GM23248 (cell line): ENCODE data around the gene M1AP. TPM values are rescaled to one million over a fixed set of nuclear protein-coding genes. Genes with fewer than 3 reads are reported as not detected.

Experiments used
- DNase-seq: peaks from one replicate; pipeline ENCODE4 v3.0.0-alpha.2; 2015
- H2AFZ ChIP-seq: fragments of 200-600 bp; sonication (generic); 2 replicates; pipeline ENCODE4 v1.6.1; 2016; ENCODE audit warnings: antibody characterized with exemption
- H3F3A ChIP-seq: fragments of 200-600 bp; sonication (generic); 2 replicates; pipeline ENCODE4 v1.6.1; 2016; ENCODE audit warnings: mild to moderate bottlenecking, antibody characterized with exemption, mixed run types; ENCODE audit not compliant: insufficient read depth
- H3K27ac ChIP-seq: fragments of 200-600 bp; sonication (generic); 2 replicates; pipeline ENCODE4 v1.5.1; 2016; ENCODE audit warnings: mild to moderate bottlenecking
- H3K27me3 ChIP-seq: fragments of 200-600 bp; sonication (generic); replicated peaks from 2 replicates; pipeline ENCODE4 v1.6.1; 2016; ENCODE audit warnings: mild to moderate bottlenecking; ENCODE audit not compliant: insufficient read depth
- H3K36me3 ChIP-seq: fragments of 200-600 bp; sonication (generic); 2 replicates; pipeline ENCODE4 v1.6.1; 2016; ENCODE audit warnings: low read depth, mild to moderate bottlenecking
- H3K4me1 ChIP-seq: fragments of 200-600 bp; sonication (generic); 2 replicates; pipeline ENCODE4 v1.6.1; 2016; ENCODE audit warnings: mild to moderate bottlenecking; ENCODE audit not compliant: insufficient read depth
- H3K4me2 ChIP-seq: fragments of 200-600 bp; sonication (generic); one replicate; pipeline ENCODE4 v1.6.1; 2016; ENCODE audit warnings: mild to moderate bottlenecking; ENCODE audit not compliant: unreplicated experiment
- H3K4me3 ChIP-seq: fragments of 200-600 bp; sonication (generic); 2 replicates; pipeline ENCODE4 v1.5.1; 2016; ENCODE audit warnings: mild to moderate bottlenecking
- H3K79me2 ChIP-seq: fragments of 200-600 bp; sonication (generic); 2 replicates; pipeline ENCODE4 v1.6.1; 2016; ENCODE audit warnings: mild to moderate bottlenecking; ENCODE audit not compliant: insufficient read depth
- H3K9ac ChIP-seq: fragments of 200-600 bp; sonication (generic); 2 replicates; pipeline ENCODE4 v1.6.1; 2016; ENCODE audit warnings: mild to moderate bottlenecking
- H3K9me2 ChIP-seq: fragments of 200-600 bp; sonication (generic); 2 replicates; pipeline ENCODE4 v1.6.1; 2016; ENCODE audit warnings: mixed run types, mild to moderate bottlenecking, moderate library complexity; ENCODE audit not compliant: insufficient read depth
- H3K9me3 ChIP-seq: fragments of 200-600 bp; sonication (generic); one replicate; pipeline ENCODE4 v1.6.1; 2017; ENCODE audit warnings: low read depth
- H4K20me1 ChIP-seq: fragments of 200-600 bp; sonication (generic); 2 replicates; pipeline ENCODE4 v1.6.0; 2016; ENCODE audit not compliant: insufficient read depth
- EZH2 ChIP-seq: fragments of 200-600 bp; sonication (generic); IDR thresholded peaks from 2 replicates; pipeline ENCODE4 v1.6.1; 2018; ENCODE audit warnings: antibody characterized with exemption, mild to moderate bottlenecking; ENCODE audit not compliant: insufficient read depth, poor library complexity, severe bottlenecking
- EZH2phosphoT487 ChIP-seq: fragments of 200-600 bp; sonication (generic); IDR thresholded peaks from 2 replicates; pipeline ENCODE4 v1.6.1; 2018; ENCODE audit warnings: antibody characterized with exemption, moderate library complexity, mild to moderate bottlenecking, low read depth; ENCODE audit not compliant: insufficient read depth
- WGBS, 2 experiments: methylation state at CpG; one replicate each; pipeline ENCODE4 v1.1.6; 2015 to 2017; ENCODE audit warnings: low lambda C conversion rate in 2 of 2, low coverage in 1 of 2; ENCODE audit errors: missing lambda C conversion rate in 2 of 2; 5-methylcytosine and 5-hydroxymethylcytosine counted together
- in situ Hi-C: fragments of 300-500 bp; cut with MboI; formaldehyde crosslinking; loops from 2 replicates; pipeline ENCODE4 v1.15.0; 2020
- polyA plus RNA-seq: library from polyadenylated mRNA; unstranded; fragments of >200 nt; fragmentation: Nextera tagmentation; extraction: Ambion mirVana; gene quantifications from 2 replicates; pipeline ENCODE4 v1.2.1, GENCODE V29; 2016
- total RNA-seq: library from RNA; depleted of rRNA; stranded (reverse); fragments of >200 nt; shearing (Covaris generic); gene quantifications from 2 replicates; pipeline ENCODE4 v1.2.3, GENCODE V29; 2014

The M1AP gene
- total and polyA plus RNA-seq, 2 experiments from 2014 or later = 0.18 to 1.5 TPM

- Histone ChIP-seq H3K79me2 (no peaks in the 10 kb centered on the region), H3K4me3 (peak within 1 kb of the TSS; percentile 77), H3K9me2 (no peaks in the 10 kb centered on the region), H4K20me1 (no peaks in the 10 kb centered on the region), H3K27me3 (no peaks in the 10 kb centered on the region), H3K9me3 (no peaks in the 10 kb centered on the region), H3F3A (peaks cover 19% of the 10 kb centered on the region; the same call in 1 of the 2 replicates), H3K9ac (peak within 1 kb of the TSS; percentile 76), H3K36me3 (no peaks in the 10 kb centered on the region), H3K4me2 (peak within 1 kb of the TSS; percentile 90), H3K4me1 (peaks cover 11% of the 10 kb centered on the region), H3K27ac (no peak within 1 kb of the TSS), H2AFZ (peak within 1 kb of the TSS; percentile 87)
- in situ Hi-C loops = no loop called here
- DNase-seq = peak; percentile 97
- no peak for TF ChIP-seq EZH2
- no peak for TF ChIP-seq EZH2phosphoT487
- WGBS, 2 experiments = 3 to 5% methylated on average over 35 to 78 of the region's 79 CpGs
These were observed 6.1 kb upstream of the M1AP start, which contains the start of gene SEMA4F for GRCh38 chr2:74653985-74654882. Gene SEMA4F (plus strand): TSS chr2:74654247. CDS start chr2:74654377, 130 bp downstream.

- peak overlapping the region; percentile 90 for H3K4me2 ChIP-seq
- peaks cover 5% of the 10 kb centered on the region for H3K27me3 ChIP-seq
- no peaks in the 10 kb centered on the region for H3K9me3 ChIP-seq
- no peaks in the 10 kb centered on the region for H4K20me1 ChIP-seq
- peaks cover 5% of the 10 kb centered on the region for H3K4me1 ChIP-seq
- H2AFZ ChIP-seq = peak overlapping the region; percentile 87
- no peak for DNase-seq
- H3K9me2 ChIP-seq = no peaks in the 10 kb centered on the region
- no peak overlapping the region for H3K27ac ChIP-seq
- peak overlapping the region; percentile 77 for H3K4me3 ChIP-seq
- peaks cover 16% of the 10 kb centered on the region; the same call in 1 of the 2 replicates for H3F3A ChIP-seq
- H3K36me3 ChIP-seq = no peaks in the 10 kb centered on the region
- WGBS, 2 experiments = 10 to 14% methylated on average over 15 of the region's 15 CpGs
- no peaks in the 10 kb centered on the region for H3K79me2 ChIP-seq
- peak overlapping the region; percentile 76 for H3K9ac ChIP-seq
- TF ChIP-seq EZH2 = no peak
- in situ Hi-C loops = no loop called here
These were observed 5.5 kb upstream of the M1AP start for GRCh38 chr2:74653589-74653984.

GRCh38 chr2:74646834-74647482, 1.2 kb downstream of the M1AP start:
- no peak overlapping the region for H3K9ac ChIP-seq
- no peak overlapping the region for H3K27ac ChIP-seq
- DNase-seq = no peak
- no peak overlapping the region for H3K4me3 ChIP-seq
- no peak overlapping the region for H3K4me2 ChIP-seq
- H3K4me1 ChIP-seq = no peaks in the 10 kb centered on the region
- peaks cover 14% of the 10 kb centered on the region for H3K27me3 ChIP-seq
- in situ Hi-C loops = no loop called here
- 90 to 94% methylated on average over 13 of the region's 13 CpGs for WGBS, 2 experiments
- TF ChIP-seq EZH2 = no peak
- TF ChIP-seq EZH2phosphoT487 = no peak
- H4K20me1 ChIP-seq = no peaks in the 10 kb centered on the region
- H3K79me2 ChIP-seq = no peaks in the 10 kb centered on the region
- no peaks in the 10 kb centered on the region for H3K9me3 ChIP-seq
- H3F3A ChIP-seq = no peaks in the 10 kb centered on the region; the same call in 1 of the 2 replicates
- H2AFZ ChIP-seq = no peak overlapping the region
- no peaks in the 10 kb centered on the region for H3K9me2 ChIP-seq
- H3K36me3 ChIP-seq = no peaks in the 10 kb centered on the region

GRCh38 chr2:74646201-74646600, 1.9 kb downstream of the M1AP start:
- H3K79me2 ChIP-seq = no peaks in the 10 kb centered on the region
- H3K9me3 ChIP-seq = no peaks in the 10 kb centered on the region
- H2AFZ ChIP-seq = no peak overlapping the region
- 25 to 54% methylated on average over 2 of the region's 2 CpGs for WGBS, 2 experiments
- no peaks in the 10 kb centered on the region; the same call in 1 of the 2 replicates for H3F3A ChIP-seq
- TF ChIP-seq EZH2 = no peak
- TF ChIP-seq EZH2phosphoT487 = no peak
- H3K4me1 ChIP-seq = no peaks in the 10 kb centered on the region
- peaks cover 18% of the 10 kb centered on the region for H3K27me3 ChIP-seq
- H4K20me1 ChIP-seq = no peaks in the 10 kb centered on the region
- H3K36me3 ChIP-seq = no peaks in the 10 kb centered on the region
- H3K4me3 ChIP-seq = no peak overlapping the region
- in situ Hi-C loops = no loop called here
- H3K4me2 ChIP-seq = no peak overlapping the region
- no peak for DNase-seq
- no peak overlapping the region for H3K9ac ChIP-seq
- H3K9me2 ChIP-seq = no peaks in the 10 kb centered on the region
- H3K27ac ChIP-seq = no peak overlapping the region
